Measurements from ENCODE around the gene ZNF341. TPM values are rescaled to one million over a fixed set of nuclear protein-coding genes. Genes with fewer than 3 reads are reported as not detected.

Gene ZNF341
- total and polyA plus RNA-seq, 2 experiments from 2014 or later: 4.3 to 6.1 TPM

DNA sequence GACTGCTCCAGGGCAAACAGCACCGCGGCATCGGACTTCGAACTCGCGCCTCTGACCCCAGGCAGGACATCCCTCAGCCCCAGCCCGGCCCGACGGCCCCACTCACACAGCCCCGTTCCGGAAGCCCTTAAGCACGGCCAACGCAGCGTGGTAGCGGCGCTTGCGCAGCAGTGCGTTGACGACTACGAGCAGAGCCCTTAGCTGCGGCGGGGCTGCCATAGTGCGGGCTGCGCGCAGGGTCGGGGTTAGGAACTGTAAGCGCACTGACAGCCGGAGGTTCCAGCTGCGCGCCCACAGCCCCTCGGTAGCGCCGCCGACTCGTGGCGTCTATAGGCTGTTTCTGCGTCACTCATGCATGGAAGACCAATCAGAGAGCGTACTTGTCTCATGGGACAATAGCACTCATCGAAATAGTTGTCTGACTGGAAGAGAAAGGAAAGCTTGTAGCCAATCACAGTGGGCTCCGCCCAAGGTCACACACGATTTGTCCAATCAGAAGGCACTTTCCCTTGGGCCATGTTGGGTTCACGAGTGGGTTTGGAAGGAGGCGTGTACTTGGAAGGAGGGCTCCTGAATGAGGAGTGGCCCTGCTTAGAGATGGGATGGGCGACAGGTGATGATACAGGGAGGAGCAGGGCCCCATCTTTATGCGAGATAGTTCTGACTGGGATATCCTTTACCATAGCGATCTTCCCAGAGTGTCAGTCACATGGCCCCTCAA is 11.6 kb upstream of the ZNF341 start, which contains the start of gene PXMP4:
Gene PXMP4, minus strand, starts transcription at position 322 of the 721 bp plus-strand sequence. Its CDS starts 103 bp downstream, at position 219.
- no peaks in the 10 kb centered on the region for H3K4me1 ChIP-seq (ENCODE audit: insufficient read depth)
- no peaks in the 10 kb centered on the region for H3K27me3 ChIP-seq (ENCODE audit: insufficient read depth)
- H3K27me3 Mint-ChIP-seq (ENCODE audit: insufficient read depth, low read depth, poor library complexity): peaks cover 17% of the 10 kb centered on the region
- H3K4me3 Mint-ChIP-seq: peak within 1 kb of the TSS; percentile 75
- no peaks in the 10 kb centered on the region for H3K36me3 ChIP-seq (ENCODE audit: insufficient read depth)
- H3K27ac Mint-ChIP-seq: no peak within 1 kb of the TSS
- peak within 1 kb of the TSS; percentile 40 for H2AFZ ChIP-seq
- H3K4me2 ChIP-seq: peak within 1 kb of the TSS; percentile 60
- ATAC-seq: peak; percentile 98
- H3K4me3 ChIP-seq: peak within 1 kb of the TSS; percentile 54
- H4K20me1 ChIP-seq (replicated peaks; ENCODE audit: insufficient read depth): no peaks in the 10 kb centered on the region
- H3K79me2 ChIP-seq (replicated peaks; ENCODE audit: insufficient read depth): no peaks in the 10 kb centered on the region
- no peak within 1 kb of the TSS for H3K27ac ChIP-seq (ENCODE audit: low read depth)
- DNase-seq (ENCODE audit: low spot score): peak; percentile 92
- no peaks in the 10 kb centered on the region for H3K36me3 Mint-ChIP-seq (ENCODE audit: low read depth)
- no peaks in the 10 kb centered on the region; the same call in 2 of the 3 replicates for H3K4me1 Mint-ChIP-seq
- H3K9me3 Mint-ChIP-seq: peaks cover 6% of the 10 kb centered on the region; the same call in 2 of the 3 replicates
- no peak for TF ChIP-seq JUNB (IDR thresholded peaks at IDR 0.05; ENCODE audit: unreplicated experiment)
- TF ChIP-seq, protein P1, sequence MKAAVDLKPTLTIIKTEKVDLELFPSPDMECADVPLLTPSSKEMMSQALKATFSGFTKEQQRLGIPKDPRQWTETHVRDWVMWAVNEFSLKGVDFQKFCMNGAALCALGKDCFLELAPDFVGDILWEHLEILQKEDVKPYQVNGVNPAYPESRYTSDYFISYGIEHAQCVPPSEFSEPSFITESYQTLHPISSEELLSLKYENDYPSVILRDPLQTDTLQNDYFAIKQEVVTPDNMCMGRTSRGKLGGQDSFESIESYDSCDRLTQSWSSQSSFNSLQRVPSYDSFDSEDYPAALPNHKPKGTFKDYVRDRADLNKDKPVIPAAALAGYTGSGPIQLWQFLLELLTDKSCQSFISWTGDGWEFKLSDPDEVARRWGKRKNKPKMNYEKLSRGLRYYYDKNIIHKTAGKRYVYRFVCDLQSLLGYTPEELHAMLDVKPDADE (IDR thresholded peaks at IDR 0.05): no peak
- no peak for TF ChIP-seq ZNF331 (CRISPR knock-in tag; IDR thresholded peaks at IDR 0.05; ENCODE audit: low read depth)
- no peak for TF ChIP-seq CTCF (conservative IDR thresholded peaks at IDR 0.05; ENCODE audit: low read depth in 2 of 2)
- TF ChIP-seq REST (IDR thresholded peaks at IDR 0.05; ENCODE audit: unreplicated experiment): no peak
- peak; percentile 70; the same call in 1 of the 2 replicates for TF ChIP-seq ZNF114 (CRISPR knock-in tag; IDR thresholded peaks at IDR 0.05)
- no peak for TF ChIP-seq EZH2phosphoT487 (IDR thresholded peaks at IDR 0.05; ENCODE audit: unreplicated experiment)
- no peak for TF ChIP-seq STAT1 (IDR thresholded peaks at IDR 0.05; ENCODE audit: unreplicated experiment)
- peak; percentile 23; the same call in 1 of the 2 replicates for TF ChIP-seq POLR2AphosphoS5 (IDR thresholded peaks at IDR 0.05; ENCODE audit: low read depth)
- TF ChIP-seq CREB1 (CRISPR knock-in tag; IDR thresholded peaks at IDR 0.05; ENCODE audit: low read depth): peak; percentile 74
- TF ChIP-seq, protein P2, sequence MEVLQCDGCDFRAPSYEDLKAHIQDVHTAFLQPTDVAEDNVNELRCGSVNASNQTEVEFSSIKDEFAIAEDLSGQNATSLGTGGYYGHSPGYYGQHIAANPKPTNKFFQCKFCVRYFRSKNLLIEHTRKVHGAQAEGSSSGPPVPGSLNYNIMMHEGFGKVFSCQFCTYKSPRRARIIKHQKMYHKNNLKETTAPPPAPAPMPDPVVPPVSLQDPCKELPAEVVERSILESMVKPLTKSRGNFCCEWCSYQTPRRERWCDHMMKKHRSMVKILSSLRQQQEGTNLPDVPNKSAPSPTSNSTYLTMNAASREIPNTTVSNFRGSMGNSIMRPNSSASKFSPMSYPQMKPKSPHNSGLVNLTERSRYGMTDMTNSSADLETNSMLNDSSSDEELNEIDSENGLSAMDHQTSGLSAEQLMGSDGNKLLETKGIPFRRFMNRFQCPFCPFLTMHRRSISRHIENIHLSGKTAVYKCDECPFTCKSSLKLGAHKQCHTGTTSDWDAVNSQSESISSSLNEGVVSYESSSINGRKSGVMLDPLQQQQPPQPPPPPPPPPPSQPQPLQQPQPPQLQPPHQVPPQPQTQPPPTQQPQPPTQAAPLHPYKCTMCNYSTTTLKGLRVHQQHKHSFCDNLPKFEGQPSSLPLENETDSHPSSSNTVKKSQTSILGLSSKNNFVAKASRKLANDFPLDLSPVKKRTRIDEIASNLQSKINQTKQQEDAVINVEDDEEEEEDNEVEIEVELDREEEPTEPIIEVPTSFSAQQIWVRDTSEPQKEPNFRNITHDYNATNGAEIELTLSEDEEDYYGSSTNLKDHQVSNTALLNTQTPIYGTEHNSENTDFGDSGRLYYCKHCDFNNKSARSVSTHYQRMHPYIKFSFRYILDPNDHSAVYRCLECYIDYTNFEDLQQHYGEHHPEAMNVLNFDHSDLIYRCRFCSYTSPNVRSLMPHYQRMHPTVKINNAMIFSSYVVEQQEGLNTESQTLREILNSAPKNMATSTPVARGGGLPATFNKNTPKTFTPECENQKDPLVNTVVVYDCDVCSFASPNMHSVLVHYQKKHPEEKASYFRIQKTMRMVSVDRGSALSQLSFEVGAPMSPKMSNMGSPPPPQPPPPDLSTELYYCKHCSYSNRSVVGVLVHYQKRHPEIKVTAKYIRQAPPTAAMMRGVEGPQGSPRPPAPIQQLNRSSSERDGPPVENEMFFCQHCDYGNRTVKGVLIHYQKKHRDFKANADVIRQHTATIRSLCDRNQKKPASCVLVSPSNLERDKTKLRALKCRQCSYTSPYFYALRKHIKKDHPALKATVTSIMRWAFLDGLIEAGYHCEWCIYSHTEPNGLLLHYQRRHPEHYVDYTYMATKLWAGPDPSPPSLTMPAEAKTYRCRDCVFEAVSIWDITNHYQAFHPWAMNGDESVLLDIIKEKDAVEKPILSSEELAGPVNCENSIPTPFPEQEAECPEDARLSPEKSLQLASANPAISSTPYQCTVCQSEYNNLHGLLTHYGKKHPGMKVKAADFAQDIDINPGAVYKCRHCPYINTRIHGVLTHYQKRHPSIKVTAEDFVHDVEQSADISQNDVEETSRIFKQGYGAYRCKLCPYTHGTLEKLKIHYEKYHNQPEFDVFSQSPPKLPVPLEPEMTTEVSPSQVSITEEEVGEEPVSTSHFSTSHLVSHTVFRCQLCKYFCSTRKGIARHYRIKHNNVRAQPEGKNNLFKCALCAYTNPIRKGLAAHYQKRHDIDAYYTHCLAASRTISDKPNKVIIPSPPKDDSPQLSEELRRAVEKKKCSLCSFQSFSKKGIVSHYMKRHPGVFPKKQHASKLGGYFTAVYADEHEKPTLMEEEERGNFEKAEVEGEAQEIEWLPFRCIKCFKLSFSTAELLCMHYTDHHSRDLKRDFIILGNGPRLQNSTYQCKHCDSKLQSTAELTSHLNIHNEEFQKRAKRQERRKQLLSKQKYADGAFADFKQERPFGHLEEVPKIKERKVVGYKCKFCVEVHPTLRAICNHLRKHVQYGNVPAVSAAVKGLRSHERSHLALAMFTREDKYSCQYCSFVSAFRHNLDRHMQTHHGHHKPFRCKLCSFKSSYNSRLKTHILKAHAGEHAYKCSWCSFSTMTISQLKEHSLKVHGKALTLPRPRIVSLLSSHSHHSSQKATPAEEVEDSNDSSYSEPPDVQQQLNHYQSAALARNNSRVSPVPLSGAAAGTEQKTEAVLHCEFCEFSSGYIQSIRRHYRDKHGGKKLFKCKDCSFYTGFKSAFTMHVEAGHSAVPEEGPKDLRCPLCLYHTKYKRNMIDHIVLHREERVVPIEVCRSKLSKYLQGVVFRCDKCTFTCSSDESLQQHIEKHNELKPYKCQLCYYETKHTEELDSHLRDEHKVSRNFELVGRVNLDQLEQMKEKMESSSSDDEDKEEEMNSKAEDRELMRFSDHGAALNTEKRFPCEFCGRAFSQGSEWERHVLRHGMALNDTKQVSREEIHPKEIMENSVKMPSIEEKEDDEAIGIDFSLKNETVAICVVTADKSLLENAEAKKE (CRISPR knock-in tag; IDR thresholded peaks at IDR 0.05): no peak
- H3K9me2 ChIP-seq (ENCODE audit: insufficient read depth): no peaks in the 10 kb centered on the region
- H3F3A ChIP-seq (replicated peaks; ENCODE audit: low read depth): no peaks in the 10 kb centered on the region

All from GM23338 (cell line).